GM18519 (cell line): ENCODE data around the gene FAM174B.
"Not testable (repeated sequence)": the region's sequence is repeated elsewhere in the genome, so short reads cannot be mapped to it uniquely, and the experiment has no call there.

Experiments
- ATAC-seq: cut with Tn5 transposase; IDR thresholded peaks from one replicate; pipeline ENCODE4 v1.9.1; 2021; ENCODE audit warnings: mild to moderate bottlenecking, moderate library complexity; ENCODE audit not compliant: unreplicated experiment, low FRiP score

The FAM174B gene

DNA sequence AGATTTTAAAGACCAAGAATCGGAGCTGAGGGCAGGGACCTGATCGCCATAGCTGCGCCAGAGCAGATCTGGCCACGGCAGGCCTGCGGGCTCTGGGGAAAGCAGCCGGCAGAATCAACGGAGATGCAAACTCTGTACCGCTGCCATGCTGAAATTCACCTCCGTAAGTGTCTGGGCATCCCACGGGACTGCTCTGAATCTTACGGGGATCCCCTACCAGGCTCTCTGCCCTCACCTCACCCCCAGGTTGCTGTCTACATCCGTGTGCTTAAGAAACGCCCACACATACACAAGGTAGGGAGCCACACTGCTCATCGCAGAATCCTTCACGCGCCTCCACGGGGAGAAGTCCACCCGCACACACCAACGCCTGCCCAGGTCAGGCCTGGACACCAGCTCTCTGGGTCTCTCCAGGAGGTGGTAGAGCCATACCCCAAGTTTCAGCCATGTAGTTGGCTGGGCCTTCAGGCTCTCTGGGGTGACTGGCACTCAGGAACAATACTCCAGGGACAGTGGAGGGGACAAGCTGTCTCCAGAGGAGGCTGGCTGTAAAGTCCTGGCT is 33.5 kb downstream of the FAM174B start:
- ATAC-seq: no peak

- ATAC-seq: no peak
Measured at GRCh38 chr15:92620991-92621390, 34.6 kb downstream of the FAM174B start.

DNA sequence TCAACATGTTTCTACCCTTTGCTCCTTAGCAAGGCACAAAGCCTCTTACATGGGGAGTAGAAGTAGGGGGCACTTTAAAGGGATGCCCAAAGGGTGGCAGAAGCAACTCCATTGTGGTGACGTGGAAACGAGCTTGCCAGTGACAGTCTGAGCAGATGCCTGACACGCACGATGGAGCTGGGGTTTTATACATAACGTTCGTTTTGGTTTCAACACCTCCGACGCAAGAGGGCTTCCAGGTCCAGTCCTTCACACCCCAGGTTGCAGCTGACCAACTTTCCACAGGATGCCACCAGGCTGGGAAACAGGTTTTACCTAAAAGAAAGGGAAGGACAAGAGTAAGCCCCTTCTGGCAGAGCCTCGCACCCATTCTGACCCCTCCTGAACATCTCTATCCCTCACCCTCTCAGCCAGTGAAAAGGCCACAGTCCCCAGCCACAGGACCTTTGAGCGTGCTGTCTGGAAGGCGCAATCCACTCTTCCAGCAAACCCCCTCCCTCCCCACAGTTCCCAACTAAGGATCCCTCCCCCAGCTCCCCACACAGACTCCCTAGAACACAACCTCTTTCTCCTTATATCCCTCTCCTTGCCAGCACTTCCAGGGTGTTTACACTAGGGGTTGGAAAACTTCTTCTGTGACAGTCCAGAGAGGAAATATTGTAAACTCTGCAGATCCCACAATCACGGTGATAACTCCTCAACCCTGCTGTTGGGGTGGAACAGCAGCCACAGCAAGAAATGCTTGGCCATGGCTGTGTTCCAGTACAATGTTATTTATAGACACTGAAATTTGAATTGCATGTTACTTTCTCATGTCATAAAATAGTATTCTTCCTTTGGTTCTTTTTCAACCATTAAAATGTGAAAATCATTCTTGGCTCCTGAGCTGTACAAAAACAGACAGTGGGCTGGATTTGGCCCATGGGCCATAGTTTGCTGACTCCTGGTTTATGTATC is 36.2 kb downstream of the FAM174B start:
- ATAC-seq: no peak

DNA sequence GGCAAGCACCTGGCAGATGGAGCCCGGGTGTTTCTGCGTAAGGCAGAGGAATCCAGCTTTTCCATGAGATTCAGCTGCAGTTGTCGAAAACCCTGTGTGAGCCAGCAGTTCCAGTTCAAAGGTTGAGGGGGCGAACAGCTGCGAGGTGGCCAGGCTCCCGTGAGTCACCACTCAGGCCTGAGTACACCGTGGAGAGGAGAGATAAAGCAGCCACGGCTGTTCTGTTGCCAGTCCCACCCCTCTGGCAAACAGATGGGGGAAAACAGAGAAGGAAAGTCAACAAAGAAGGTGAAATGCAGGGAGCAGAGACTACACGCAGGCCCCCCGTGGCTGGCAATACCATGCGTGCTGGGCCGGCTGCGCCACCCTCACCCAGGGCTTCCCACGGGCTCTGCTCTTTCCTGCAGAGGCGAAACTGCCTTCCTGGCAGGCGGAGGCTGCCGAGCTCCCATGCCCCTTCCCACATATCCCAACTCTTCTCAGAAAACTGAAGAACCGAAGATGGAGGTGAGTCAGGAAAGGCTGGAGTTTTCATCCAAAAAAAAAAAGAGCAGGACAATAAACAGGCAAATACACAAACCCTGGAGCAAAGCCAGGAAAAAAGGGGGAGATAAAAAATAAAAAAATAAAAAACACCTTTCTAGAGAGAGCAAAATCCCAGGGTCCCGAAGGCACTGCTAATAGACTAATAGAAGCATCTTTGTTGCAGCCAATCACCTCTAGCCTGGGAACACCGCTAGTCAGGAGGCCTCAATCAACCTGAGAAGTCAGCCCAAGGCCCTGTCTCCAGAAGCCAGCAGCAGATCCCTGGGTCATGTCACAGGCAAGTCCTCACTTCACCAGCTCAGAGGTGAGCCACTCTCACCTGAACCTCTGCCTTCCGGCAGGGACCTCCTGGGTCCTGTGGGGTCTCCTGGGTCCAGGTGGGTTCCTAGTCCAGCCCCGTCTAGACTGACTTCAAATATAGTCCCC is 37.7 kb downstream of the FAM174B start:
- no peak for ATAC-seq

GRCh38 chr15:92616621-92617548 is 38.7 kb downstream of the FAM174B start:
- no peak for ATAC-seq

- no peak for ATAC-seq
Measured at GRCh38 chr15:92614791-92615785, 40.5 kb downstream of the FAM174B start.

- no peak for ATAC-seq
Measured at GRCh38 chr15:92614301-92614700, 41.3 kb downstream of the FAM174B start.

GRCh38 chr15:92613841-92614240 is 41.7 kb downstream of the FAM174B start:
- no peak for ATAC-seq

DNA sequence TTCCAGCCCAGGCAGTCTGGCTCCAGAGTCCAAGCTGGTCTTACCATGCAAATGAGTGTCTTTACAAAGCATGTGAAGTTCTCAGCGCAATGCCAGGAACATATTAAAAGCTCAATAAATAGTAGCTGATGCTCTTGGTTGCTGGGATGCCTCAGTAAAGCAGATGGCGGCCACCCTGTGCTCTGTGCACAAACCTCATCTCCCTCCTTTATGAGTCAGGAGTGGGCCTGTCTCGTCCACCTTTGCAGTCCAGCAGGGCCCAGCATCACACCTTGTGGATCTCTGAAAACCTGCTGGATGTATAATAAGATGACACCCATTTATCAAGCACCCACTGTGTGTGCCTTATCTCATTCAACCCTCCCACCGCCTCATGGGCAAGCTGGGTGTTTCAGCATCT is 42.7 kb downstream of the FAM174B start:
- no peak for ATAC-seq

- no peak for ATAC-seq
Measured at GRCh38 chr15:92611995-92612745, 43.4 kb downstream of the FAM174B start.

- ATAC-seq: no peak
Measured at GRCh38 chr15:92611150-92611549, 44.4 kb downstream of the FAM174B start.

- ATAC-seq: no peak
Measured at GRCh38 chr15:92610101-92610520, 45.5 kb downstream of the FAM174B start.

DNA sequence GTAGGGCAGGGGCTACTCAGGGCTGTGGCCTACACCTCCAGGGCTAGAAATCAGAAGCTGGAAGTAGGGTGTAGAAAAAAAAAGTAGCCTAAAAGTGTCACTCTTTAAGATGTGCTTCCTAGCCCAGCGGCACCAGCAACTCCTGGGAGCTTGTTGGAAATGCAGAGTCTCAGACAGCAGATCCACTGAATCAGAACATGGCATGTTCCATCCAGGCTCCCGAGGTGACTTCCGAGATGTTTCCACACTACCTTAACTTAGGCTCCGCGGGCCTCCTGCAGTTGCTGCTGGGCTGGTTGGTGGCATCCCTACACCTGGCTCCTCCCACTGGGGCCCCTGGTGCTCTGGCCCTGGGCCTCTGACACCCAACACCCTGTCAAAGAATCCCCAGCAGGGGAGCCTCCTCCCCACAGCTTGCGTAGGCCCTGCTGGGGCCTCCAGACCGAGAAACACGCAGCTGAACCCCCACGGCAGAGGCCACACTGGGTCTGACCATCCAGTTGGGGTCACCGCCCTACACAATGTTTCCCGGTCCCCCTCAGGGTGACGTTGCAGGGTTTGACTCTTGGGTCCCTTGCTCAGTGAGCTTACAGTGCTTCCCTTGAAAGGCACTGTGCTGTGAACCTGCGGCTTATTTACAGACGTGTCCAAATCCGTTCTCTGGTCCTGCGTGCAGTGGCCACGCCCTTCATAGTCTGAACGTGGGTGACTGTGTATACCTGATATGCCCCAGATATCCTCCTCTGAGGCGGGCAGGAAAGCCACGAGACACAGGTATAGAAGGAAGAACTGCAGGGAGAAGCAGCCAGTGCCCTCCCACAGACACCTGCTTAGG is 46.5 kb downstream of the FAM174B start:
- no peak for ATAC-seq

DNA sequence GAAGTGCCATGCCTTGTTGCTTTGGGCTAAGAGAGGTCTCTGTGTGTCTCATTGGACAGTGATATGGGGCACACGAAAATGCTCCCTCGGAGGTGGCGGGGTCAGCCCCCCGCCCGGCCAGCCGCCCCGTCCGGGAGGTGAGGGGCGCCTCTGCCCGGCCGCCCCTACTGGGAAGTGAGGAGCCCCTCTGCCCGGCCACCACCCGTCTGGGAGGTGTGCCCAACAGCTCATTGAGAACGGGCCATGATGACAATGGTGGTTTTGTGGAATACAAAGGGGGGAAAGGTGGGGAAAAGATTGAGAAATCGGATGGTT is 48.8 kb downstream of the FAM174B start:
- ATAC-seq: not testable (repeated sequence)

DNA sequence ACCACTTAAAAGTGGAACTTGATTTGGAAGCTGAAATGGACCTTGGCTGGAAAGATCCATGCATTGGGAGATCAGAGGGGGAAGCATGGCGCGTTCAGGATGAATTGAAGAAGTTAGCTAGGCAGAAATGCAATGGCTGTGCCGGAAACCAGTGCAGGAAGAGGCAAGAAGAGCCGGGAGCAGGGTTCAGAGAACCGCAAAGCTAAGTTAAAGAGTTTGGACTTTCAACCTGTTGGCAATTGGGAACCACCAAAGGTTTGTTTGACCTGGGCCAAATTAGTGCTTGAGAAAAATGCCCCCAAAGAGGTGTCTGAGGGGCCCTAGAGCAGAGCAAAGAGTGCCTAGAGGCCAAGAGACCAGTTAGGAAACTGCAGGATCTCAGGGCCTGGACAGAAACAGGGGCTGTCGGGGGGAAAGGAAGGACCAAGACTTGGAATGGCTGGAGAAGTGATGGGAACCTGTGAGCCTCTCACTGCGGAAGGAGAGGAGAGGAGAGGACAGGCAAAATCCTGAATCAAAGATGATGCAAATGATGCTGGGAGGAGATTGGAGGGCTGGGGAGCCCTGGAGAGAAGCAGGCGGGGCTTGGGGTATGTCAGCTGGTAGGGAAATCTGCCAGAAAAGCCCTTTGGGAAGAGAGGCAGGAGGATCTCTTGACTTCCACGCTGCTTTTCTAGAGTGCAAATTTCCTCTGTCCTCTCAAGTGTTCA is 49.3 kb downstream of the FAM174B start:
- ATAC-seq: no peak

GRCh38 chr15:92605225-92605944 is 50.2 kb downstream of the FAM174B start:
- ATAC-seq: no peak
